CD4-positive, alpha-beta memory T cell (primary cell): ENCODE measurements around the gene SEMA3B. TPM values are rescaled to one million over a fixed set of nuclear protein-coding genes. Genes with fewer than 3 reads are reported as not detected.

ENCODE experiments used
- CTCF ChIA-PET: fragments of 350-600 bp; sonication (Branson Sonifier 250); formaldehyde crosslinking; loops from one replicate; lab custom pipeline; 2021; ENCODE audit warnings: inconsistent platforms; ENCODE audit not compliant: partially characterized antibody; lab: Charles Lee
- POLR2A ChIA-PET: fragments of 350-600 bp; sonication (Branson Sonifier 250); formaldehyde crosslinking; loops from one replicate; lab custom pipeline; 2021; ENCODE audit not compliant: partially characterized antibody; lab: Charles Lee
- DNase-seq, 5 donors: peaks; one replicate each; pipeline versions ENCODE4 v3.0.0 to v3.0.0-alpha.2; 2020 to 2022; ENCODE audit warnings: mixed read lengths in 1 of 5
- H3K27ac ChIP-seq: one replicate; pipeline ENCODE4 v1.7.0; 2013; ENCODE audit warnings: low read depth, low read length
- H3K27me3 ChIP-seq: 2 replicates; pipeline ENCODE4 v1.7.0; 2013; ENCODE audit warnings: mild to moderate bottlenecking, low read length, moderate library complexity; ENCODE audit not compliant: insufficient read depth
- H3K36me3 ChIP-seq: 2 replicates; pipeline ENCODE4 v1.7.0; 2013; ENCODE audit warnings: mild to moderate bottlenecking, low read length, moderate library complexity; ENCODE audit not compliant: insufficient read depth
- H3K4me1 ChIP-seq: 2 replicates; pipeline ENCODE4 v1.7.0; 2013; ENCODE audit warnings: mild to moderate bottlenecking, low read length, moderate library complexity; ENCODE audit not compliant: insufficient read depth
- H3K4me3 ChIP-seq, 2 donors: one replicate each; pipeline ENCODE4 v1.7.0; 2013; ENCODE audit warnings: low read length in 2 of 2, mild to moderate bottlenecking in 1 of 2
- H3K9me3 ChIP-seq, 2 donors: one replicate each; pipeline ENCODE4 v1.7.0; 2013; ENCODE audit warnings: low read length in 2 of 2, control low read depth in 1 of 2; ENCODE audit not compliant: control insufficient read depth in 1 of 2
- H3K27ac Mint-ChIP-seq, 7 donors: one replicate each; pipeline ENCODE4 v1.8.0; 2020 to 2021; ENCODE audit warnings: mixed read lengths in 7 of 7, mild to moderate bottlenecking in 6 of 7, inconsistent platforms in 3 of 7, moderate library complexity in 3 of 7
- H3K27me3 Mint-ChIP-seq, 2 donors: one replicate each; pipeline ENCODE4 v1.8.0; 2020 to 2021; ENCODE audit warnings: mixed read lengths in 2 of 2
- H3K36me3 Mint-ChIP-seq, 2 donors: one replicate each; pipeline ENCODE4 v1.8.0; 2020 to 2021; ENCODE audit warnings: mixed read lengths in 2 of 2, inconsistent platforms in 1 of 2, mild to moderate bottlenecking in 1 of 2
- H3K4me1 Mint-ChIP-seq, 4 donors: one replicate each; pipeline ENCODE4 v1.8.0; 2020 to 2021; ENCODE audit warnings: mixed read lengths in 4 of 4, mild to moderate bottlenecking in 1 of 4
- H3K4me3 Mint-ChIP-seq, 8 donors: one replicate each; pipeline ENCODE4 v1.8.0; 2020 to 2021; ENCODE audit warnings: mixed read lengths in 8 of 8, mild to moderate bottlenecking in 7 of 8, moderate library complexity in 6 of 8, inconsistent platforms in 3 of 8
- H3K9me3 Mint-ChIP-seq, 8 donors: one replicate each; pipeline ENCODE4 v1.8.0; 2020 to 2021; ENCODE audit warnings: mixed read lengths in 8 of 8, mild to moderate bottlenecking in 5 of 8, inconsistent platforms in 3 of 8, moderate library complexity in 1 of 8
- intact Hi-C: fragments of 100-400 bp; cut with micrococcal nuclease; formaldehyde crosslinking; loops from one replicate; pipeline ENCODE4 v1.15.1; 2023
- polyA plus RNA-seq, 2 donors: library from polyadenylated mRNA; unstranded; fragments of 300-500 nt; fragmentation: Illumina TruSeq; gene quantifications; one replicate each; pipeline ENCODE4 v1.2.3, GENCODE V29; 2021
- total RNA-seq, 2 experiments: library from RNA; stranded (reverse); gene quantifications; one replicate each; pipeline ENCODE4 v1.2.3, GENCODE V29; 2021

The SEMA3B gene
- total and polyA plus RNA-seq, 4 experiments from 2014 or later = 0.50 to 0.87 TPM; not detected in 2

DNA sequence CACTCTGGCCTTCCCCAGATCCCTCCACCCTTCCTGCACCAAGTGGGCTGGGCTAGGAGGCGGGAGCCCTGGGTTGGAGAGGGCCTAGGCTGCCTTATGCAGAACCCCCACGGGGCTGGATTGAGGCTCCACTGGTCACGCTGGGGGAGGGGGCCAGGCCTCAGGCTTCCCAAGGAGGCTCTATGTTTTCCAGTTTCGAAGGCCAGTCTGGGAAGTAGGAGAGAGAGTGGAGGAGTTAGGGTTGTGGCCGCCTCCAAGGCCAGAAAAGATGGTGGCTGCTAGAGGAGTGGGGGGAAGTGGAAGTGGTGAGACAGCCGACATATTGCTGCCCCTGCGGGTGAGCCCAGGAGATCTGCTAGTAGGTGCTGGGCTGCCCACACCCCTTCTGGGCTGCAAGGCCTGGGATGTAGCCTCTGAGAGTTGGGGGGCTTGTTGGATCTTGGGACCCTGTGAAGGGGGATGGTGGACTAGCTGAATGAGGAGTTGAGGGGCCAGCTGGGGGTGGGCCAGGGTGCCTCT, 31.8 kb upstream of the SEMA3B start:
- ChIA-PET CTCF (interaction anchor here (1.2 to 10.2 kb wide), 4 partner anchors 9 to 42 kb away, joined by 3 to 127 read pairs (median 34); no protein-coding TSS in a partner anchor), POLR2A (interaction anchor here (0.9 to 4.3 kb wide), 14 partner anchors 9 to 1116 kb away, joined by 3 to 70 read pairs (median 6); partner anchors contain the start of genes CYB561D2, HYAL3, IFRD2 and NAA80)
- intact Hi-C loops = loop anchor here (5.0 kb wide), 2 partner anchors 100 to 1735 kb away; partner anchors contain the start of gene ABHD14B
- peaks cover 53% of the 10 kb centered on the region for H3K4me1 ChIP-seq
- H3K36me3 Mint-ChIP-seq = peaks cover 0 to 35% of the 10 kb centered on the region in 2 donors
- peak overlapping the region; percentile 75 to 94 for H3K4me3 ChIP-seq
- peaks cover 27 to 68% (median 45%) of the 10 kb centered on the region in 4 donors for H3K4me1 Mint-ChIP-seq
- H3K27me3 ChIP-seq = no peaks in the 10 kb centered on the region
- no peaks in the 10 kb centered on the region for H3K27me3 Mint-ChIP-seq
- peak; percentile 36 to 56 (median 40) for DNase-seq
- H3K9me3 ChIP-seq = no peaks in the 10 kb centered on the region
- no peaks in the 10 kb centered on the region for H3K9me3 Mint-ChIP-seq
- H3K27ac ChIP-seq = peak overlapping the region; percentile 76
- H3K4me3 Mint-ChIP-seq = peak overlapping the region; percentile 96 to 99 (median 98)
- peaks cover 12% of the 10 kb centered on the region for H3K36me3 ChIP-seq
- peak overlapping the region; percentile 91 to 97 (median 94) for H3K27ac Mint-ChIP-seq

- Histone ChIP-seq H3K4me1 (peaks cover 61% of the 10 kb centered on the region), H3K36me3 (peaks cover 12% of the 10 kb centered on the region), H3K27ac (peak overlapping the region; percentile 76), H3K4me3 (peak overlapping the region; percentile 75 to 94), H3K27me3 (no peaks in the 10 kb centered on the region), H3K9me3 (no peaks in the 10 kb centered on the region)
- H3K36me3 Mint-ChIP-seq = peaks cover 0 to 39% of the 10 kb centered on the region in 2 donors
- no peaks in the 10 kb centered on the region for H3K27me3 Mint-ChIP-seq
- ChIA-PET POLR2A (interaction anchor here (0.9 to 11.2 kb wide), 13 partner anchors 8 to 826 kb away, joined by 3 to 150 read pairs (median 6); partner anchors contain the start of genes C3orf18, CYB561D2, HYAL3 and IFRD2), CTCF (interaction anchor here (1.2 to 10.2 kb wide), 5 partner anchors 8 to 61 kb away, joined by 3 to 127 read pairs (median 4); partner anchors contain the start of genes HYAL3 and NAA80)
- intact Hi-C loops = loop anchor here (1.0 to 5.0 kb wide), 5 partner anchors 8 to 1734 kb away; partner anchors contain the start of genes ABHD14B, HYAL3 and NAA80
- H3K4me1 Mint-ChIP-seq = peaks cover 30 to 76% (median 52%) of the 10 kb centered on the region in 4 donors
- peak overlapping the region; percentile 96 to 99 (median 98) for H3K4me3 Mint-ChIP-seq
- peak; percentile 83 to 94 (median 86) for DNase-seq
- H3K27ac Mint-ChIP-seq = peak overlapping the region; percentile 91 to 97 (median 94)
- H3K9me3 Mint-ChIP-seq = no peaks in the 10 kb centered on the region
Measured at GRCh38 chr3:50237754-50238548, 31.0 kb upstream of the SEMA3B start.

- Histone ChIP-seq H3K27ac (peak overlapping the region; percentile 76), H3K27me3 (no peaks in the 10 kb centered on the region), H3K4me3 (peak overlapping the region; percentile 75 to 94), H3K4me1 (peaks cover 67% of the 10 kb centered on the region), H3K36me3 (peaks cover 12% of the 10 kb centered on the region), H3K9me3 (no peaks in the 10 kb centered on the region)
- CTCF ChIA-PET = interaction anchor here (1.7 to 10.2 kb wide), 4 partner anchors 8 to 60 kb away, joined by 3 to 127 read pairs (median 34); partner anchors contain the start of genes HYAL3 and NAA80
- POLR2A ChIA-PET = interaction anchor here (1.0 to 11.2 kb wide), 6 partner anchors 8 to 329 kb away, joined by 3 to 150 read pairs (median 16); partner anchors contain the start of gene C3orf18
- DNase-seq = no peak
- H3K27ac Mint-ChIP-seq = peak overlapping the region; percentile 91 to 97 (median 94)
- peaks cover 32 to 77% (median 55%) of the 10 kb centered on the region in 4 donors for H3K4me1 Mint-ChIP-seq
- H3K4me3 Mint-ChIP-seq = peak overlapping the region; percentile 96 to 99 (median 98)
- H3K36me3 Mint-ChIP-seq = peaks cover 0 to 42% of the 10 kb centered on the region in 2 donors
- no peaks in the 10 kb centered on the region for H3K27me3 Mint-ChIP-seq
- no peaks in the 10 kb centered on the region for H3K9me3 Mint-ChIP-seq
- intact Hi-C loops = loop anchor here (1.0 to 5.0 kb wide), 5 partner anchors 8 to 1734 kb away; partner anchors contain the start of genes ABHD14B, HYAL3 and NAA80
Measured at GRCh38 chr3:50238549-50239026, 30.4 kb upstream of the SEMA3B start.

DNA sequence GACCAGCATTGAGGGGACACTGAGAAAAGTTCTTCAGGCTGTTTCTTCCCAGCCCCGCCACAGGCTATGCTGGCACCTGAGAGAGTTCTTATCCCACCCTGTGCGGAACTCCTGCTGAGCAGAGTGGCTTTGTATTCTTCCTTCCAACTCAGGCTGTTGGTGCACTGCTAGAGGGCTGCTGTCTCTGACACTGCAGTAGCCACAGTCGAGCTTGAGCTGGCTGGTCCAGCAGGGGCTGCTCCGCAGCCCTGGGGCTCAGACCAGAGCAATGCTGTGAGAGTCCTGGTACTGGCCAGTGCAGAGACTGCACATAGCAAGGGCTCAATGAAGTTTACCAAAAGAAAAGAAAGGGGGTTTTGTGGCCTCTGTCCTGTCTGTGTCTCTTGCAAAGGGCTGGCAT, 29.3 kb upstream of the SEMA3B start:
- Mint-ChIP-seq H3K4me1 (peaks cover 37 to 86% (median 62%) of the 10 kb centered on the region in 4 donors), H3K4me3 (peak overlapping the region in 7 of 8 donors; percentile 39 to 99 (median 97)), H3K36me3 (peaks cover 0 to 48% of the 10 kb centered on the region in 2 donors), H3K9me3 (no peaks in the 10 kb centered on the region), H3K27me3 (no peaks in the 10 kb centered on the region), H3K27ac (peak overlapping the region; percentile 66 to 97 (median 91))
- Histone ChIP-seq H3K9me3 (no peaks in the 10 kb centered on the region), H3K4me1 (peaks cover 74% of the 10 kb centered on the region), H3K4me3 (no peak overlapping the region), H3K36me3 (peaks cover 17% of the 10 kb centered on the region), H3K27ac (peak overlapping the region; percentile 76), H3K27me3 (no peaks in the 10 kb centered on the region)
- ChIA-PET POLR2A (interaction anchor here (11.2 kb wide), 1 partner anchor 11 kb away, joined by 150 read pairs; no protein-coding TSS in a partner anchor), CTCF (interaction anchor here (0.9 to 10.2 kb wide), 3 partner anchors 12 to 59 kb away, joined by 3 to 127 read pairs (median 4); partner anchors contain the start of genes HYAL3 and NAA80)
- DNase-seq = no peak
- intact Hi-C loops = loop anchor here (5.0 kb wide), 2 partner anchors 98 to 1733 kb away; partner anchors contain the start of gene ABHD14B

DNA sequence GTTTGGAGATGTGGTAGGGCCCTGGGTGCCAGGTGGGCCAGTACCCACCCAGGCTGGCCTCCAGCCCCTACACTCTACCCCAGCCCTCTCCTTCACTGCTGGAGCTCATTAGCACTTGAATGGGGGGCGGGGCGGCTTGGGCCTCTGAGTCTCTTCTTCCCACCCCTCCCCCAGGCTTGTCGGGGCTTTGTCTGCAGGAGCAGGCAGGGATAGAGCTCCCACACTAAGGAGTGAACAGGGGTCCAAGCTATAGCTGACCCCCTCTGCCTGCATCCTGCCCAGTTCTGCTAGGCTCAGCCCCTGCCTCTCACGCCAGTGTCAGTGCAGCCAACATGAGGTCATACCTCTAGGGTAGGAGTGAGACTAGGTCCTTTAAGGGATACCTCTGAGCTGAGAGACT, 27.8 kb upstream of the SEMA3B start:
- no peak overlapping the region for H3K4me3 ChIP-seq
- Mint-ChIP-seq H3K27me3 (no peaks in the 10 kb centered on the region), H3K4me3 (peak overlapping the region; percentile 4 to 77 (median 60)), H3K4me1 (peaks cover 38 to 93% (median 65%) of the 10 kb centered on the region in 4 donors), H3K9me3 (no peaks in the 10 kb centered on the region), H3K27ac (peak overlapping the region; percentile 73 to 96 (median 92)), H3K36me3 (peaks cover 0 to 49% of the 10 kb centered on the region in 2 donors)
- no peaks in the 10 kb centered on the region for H3K27me3 ChIP-seq
- POLR2A ChIA-PET = interaction anchor here (1.0 to 11.2 kb wide), 3 partner anchors 13 to 95 kb away, joined by 3 to 150 read pairs (median 5); no protein-coding TSS in a partner anchor
- H3K27ac ChIP-seq = peak overlapping the region; percentile 76
- DNase-seq = no peak
- intact Hi-C loops = no loop called here
- H3K36me3 ChIP-seq = peaks cover 18% of the 10 kb centered on the region
- no peaks in the 10 kb centered on the region for H3K9me3 ChIP-seq
- peaks cover 78% of the 10 kb centered on the region for H3K4me1 ChIP-seq
- CTCF ChIA-PET = interaction anchor here (1.0 to 10.2 kb wide), 4 partner anchors 14 to 48 kb away, joined by 3 to 127 read pairs (median 16); no protein-coding TSS in a partner anchor

DNA sequence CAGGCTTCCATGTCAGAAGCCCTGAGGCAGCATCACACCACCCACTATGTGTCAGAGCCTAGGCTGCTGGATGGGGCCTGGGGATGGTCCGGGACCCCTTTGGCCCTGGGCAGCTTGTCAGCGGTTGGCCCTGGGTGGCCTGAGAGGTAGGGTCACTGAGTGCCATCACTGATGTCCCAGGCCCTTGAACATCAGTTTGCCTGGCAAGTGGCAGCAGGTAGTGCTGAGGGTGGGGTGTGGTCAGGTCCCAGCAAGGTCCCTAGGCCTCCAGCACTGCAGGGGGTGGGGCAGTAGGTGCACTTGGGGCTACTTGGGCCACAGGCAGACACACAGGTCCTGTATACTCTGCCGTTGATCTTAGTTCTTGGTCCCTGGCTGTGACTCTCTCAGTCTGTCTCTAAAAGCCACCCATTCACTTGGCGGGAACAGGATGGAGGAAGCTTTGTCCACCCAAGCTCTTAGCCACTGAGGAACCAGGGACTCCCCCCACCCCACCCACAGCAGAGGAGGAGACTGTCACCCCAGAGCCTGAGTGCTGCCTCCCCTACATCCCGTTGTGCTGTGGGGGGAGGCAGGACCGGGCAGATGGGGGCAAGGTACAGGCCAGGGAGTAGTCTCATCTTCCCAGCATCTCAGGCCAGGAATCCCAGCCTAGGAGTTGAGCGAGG, 27.1 kb upstream of the SEMA3B start:
- intact Hi-C loops = no loop called here
- POLR2A ChIA-PET = interaction anchor here (0.7 to 11.2 kb wide), 6 partner anchors 14 to 94 kb away, joined by 3 to 150 read pairs (median 4); partner anchors contain the start of genes IFRD2 and TUSC2
- Mint-ChIP-seq H3K27me3 (no peaks in the 10 kb centered on the region), H3K4me3 (peak overlapping the region; percentile 15 to 84 (median 63)), H3K27ac (peak overlapping the region; percentile 64 to 96 (median 92)), H3K9me3 (no peaks in the 10 kb centered on the region), H3K4me1 (peaks cover 43 to 95% (median 70%) of the 10 kb centered on the region in 4 donors), H3K36me3 (peaks cover 0 to 47% of the 10 kb centered on the region in 2 donors)
- peaks cover 85% of the 10 kb centered on the region for H3K4me1 ChIP-seq
- no peak for DNase-seq
- H3K27me3 ChIP-seq = no peaks in the 10 kb centered on the region
- no peak overlapping the region for H3K4me3 ChIP-seq
- peaks cover 18% of the 10 kb centered on the region for H3K36me3 ChIP-seq
- CTCF ChIA-PET = interaction anchor here (1.0 to 10.2 kb wide), 3 partner anchors 15 to 48 kb away, joined by 3 to 127 read pairs (median 29); no protein-coding TSS in a partner anchor
- peak overlapping the region; percentile 76 for H3K27ac ChIP-seq
- no peaks in the 10 kb centered on the region for H3K9me3 ChIP-seq
